ENCODE results near the gene TPGS1. TPM values are rescaled to one million over a fixed set of nuclear protein-coding genes. Genes with fewer than 3 reads are reported as not detected.

TPGS1 gene
- total RNA-seq, 4 donors from 2014 or later, result 23.4 to 73.8 (median 62.1) TPM

GRCh38 chr19:548886-549830 is 41.9 kb downstream of the TPGS1 start:
- WGBS, 2 donors, result 78 to 82% methylated on average over 27 to 41 of the region's 52 CpGs
- intact Hi-C loops (cut with DNase I; ENCODE audit: low total_unique reads), result no loop called here
- no peak overlapping the region for H3K4me3 ChIP-seq (ENCODE audit: low read depth, poor library complexity, severe bottlenecking)
- TF ChIP-seq POLR2A (IDR thresholded peaks at IDR 0.05), result no peak
- TF ChIP-seq CTCF (IDR thresholded peaks at IDR 0.05), result no peak
- no peak for DNase-seq (ENCODE audit: low spot score in 2 of 2)

GRCh38 chr19:554817-555216 is 47.5 kb downstream of the TPGS1 start:
- TF ChIP-seq POLR2A (IDR thresholded peaks at IDR 0.05) (no peak), CTCF (IDR thresholded peaks at IDR 0.05) (no peak)
- intact Hi-C loops (cut with DNase I; ENCODE audit: low total_unique reads), result no loop called here
- WGBS, 2 donors, result 64 to 85% methylated on average over 19 to 20 of the region's 20 CpGs
- DNase-seq (ENCODE audit: low spot score in 2 of 2), result no peak
- H3K4me3 ChIP-seq (ENCODE audit: low read depth, poor library complexity, severe bottlenecking), result no peak overlapping the region

GRCh38 chr19:555474-555808 is 48.1 kb downstream of the TPGS1 start:
- intact Hi-C loops (cut with DNase I; ENCODE audit: low total_unique reads), result no loop called here
- no peak for TF ChIP-seq CTCF (IDR thresholded peaks at IDR 0.05)
- TF ChIP-seq POLR2A (IDR thresholded peaks at IDR 0.05), result no peak
- DNase-seq (ENCODE audit: low spot score in 2 of 2), result no peak
- H3K4me3 ChIP-seq (ENCODE audit: low read depth, poor library complexity, severe bottlenecking), result no peak overlapping the region
- WGBS, 2 donors, result 90 to 94% methylated on average over 14 of the region's 14 CpGs

- H3K4me3 ChIP-seq (ENCODE audit: low read depth, poor library complexity, severe bottlenecking), result no peak overlapping the region
- 73 to 79% methylated on average over 31 of the region's 31 CpGs for WGBS, 2 donors
- no peak for DNase-seq (ENCODE audit: low spot score in 2 of 2)
- intact Hi-C loops (cut with DNase I; ENCODE audit: low total_unique reads), result no loop called here
- TF ChIP-seq POLR2A (IDR thresholded peaks at IDR 0.05), result no peak
- no peak for TF ChIP-seq CTCF (IDR thresholded peaks at IDR 0.05)
Observed at GRCh38 chr19:556611-557382, 49.5 kb downstream of the TPGS1 start.

- TF ChIP-seq POLR2A (IDR thresholded peaks at IDR 0.05) (no peak), CTCF (IDR thresholded peaks at IDR 0.05) (no peak)
- intact Hi-C loops (cut with DNase I; ENCODE audit: low total_unique reads), result no loop called here
- H3K4me3 ChIP-seq (ENCODE audit: low read depth, poor library complexity, severe bottlenecking), result no peak overlapping the region
- no peak for DNase-seq (ENCODE audit: low spot score in 2 of 2)
- 48 to 58% methylated on average over 14 to 20 of the region's 21 CpGs for WGBS, 2 donors
Observed at GRCh38 chr19:558770-559439, 51.6 kb downstream of the TPGS1 start.

Measured in lower leg skin (tissue), 4 donors.